Stomach (tissue), 4 donors: ENCODE measurements around the gene UTRN.

Source experiments
- EP300 ChIP-seq: sonication (generic); formaldehyde crosslinking; IDR thresholded peaks from one replicate; pipeline ENCODE4 v1.6.1; 2017; ENCODE audit warnings: antibody characterized with exemption
- POLR2A ChIP-seq, 4 donors: fragments of 450-650 bp; IDR thresholded peaks; one replicate each; pipeline ENCODE4 v1.6.1; 2016; ENCODE audit warnings: antibody characterized with exemption in 4 of 4, control low read depth in 2 of 4, mild to moderate bottlenecking in 1 of 4, moderate library complexity in 1 of 4
- POLR2AphosphoS5 ChIP-seq, 3 donors: sonication (generic); formaldehyde crosslinking; IDR thresholded peaks; one replicate each; pipeline ENCODE4 v1.6.1; 2016; ENCODE audit warnings: antibody characterized with exemption in 3 of 3
- TF ChIP-seq, protein P1 (sequence below), 7 experiments: fragments of 450-650 bp in 4 of 7; fragments of 200-600 bp in 3 of 7; sonication (generic) in 3 of 7; IDR thresholded peaks; one replicate each; pipeline ENCODE4 v1.5.1; 2016 to 2019; ENCODE audit warnings: antibody characterized with exemption in 7 of 7, control low read depth in 2 of 7, mild to moderate bottlenecking in 1 of 7

DNA sequence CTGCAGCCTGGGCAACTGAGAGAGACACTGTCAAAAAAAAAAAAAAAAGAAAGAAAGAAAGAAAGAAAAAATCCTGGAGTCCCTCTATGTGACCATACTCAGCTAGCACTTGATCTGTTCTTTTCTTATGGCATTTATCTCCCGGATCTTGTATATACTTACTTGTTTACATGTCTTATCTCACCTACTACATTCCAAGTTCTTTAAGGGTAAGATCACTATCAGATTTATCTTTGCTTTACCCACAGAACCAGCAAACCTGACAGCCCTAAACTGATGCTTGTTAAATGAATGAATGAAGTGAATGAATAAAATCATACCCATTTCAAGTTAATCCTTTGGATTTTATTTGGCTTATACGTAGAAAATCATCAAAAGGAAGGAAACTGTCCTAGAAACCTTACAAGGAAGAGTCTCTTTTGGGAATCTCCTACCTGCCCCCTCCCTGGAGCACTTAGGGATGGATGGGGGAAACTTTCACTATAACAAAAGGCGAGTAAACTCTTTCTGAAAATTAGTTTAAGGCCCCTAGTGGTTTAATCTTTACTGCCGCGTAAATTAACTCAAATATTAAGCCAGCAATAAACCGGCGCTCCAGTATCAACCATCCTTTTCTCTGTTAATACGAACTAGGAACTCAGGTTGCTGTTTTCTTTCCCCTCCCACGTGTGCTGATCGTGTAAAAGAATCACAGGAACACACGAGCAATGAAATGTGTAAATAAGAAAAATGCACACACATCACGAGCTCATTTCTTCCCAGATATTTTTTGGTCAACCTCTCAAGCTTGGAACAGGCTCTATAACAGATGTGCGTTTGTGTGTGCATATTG is 1.3 kb upstream of the UTRN start:
- TF ChIP-seq, protein P1, sequence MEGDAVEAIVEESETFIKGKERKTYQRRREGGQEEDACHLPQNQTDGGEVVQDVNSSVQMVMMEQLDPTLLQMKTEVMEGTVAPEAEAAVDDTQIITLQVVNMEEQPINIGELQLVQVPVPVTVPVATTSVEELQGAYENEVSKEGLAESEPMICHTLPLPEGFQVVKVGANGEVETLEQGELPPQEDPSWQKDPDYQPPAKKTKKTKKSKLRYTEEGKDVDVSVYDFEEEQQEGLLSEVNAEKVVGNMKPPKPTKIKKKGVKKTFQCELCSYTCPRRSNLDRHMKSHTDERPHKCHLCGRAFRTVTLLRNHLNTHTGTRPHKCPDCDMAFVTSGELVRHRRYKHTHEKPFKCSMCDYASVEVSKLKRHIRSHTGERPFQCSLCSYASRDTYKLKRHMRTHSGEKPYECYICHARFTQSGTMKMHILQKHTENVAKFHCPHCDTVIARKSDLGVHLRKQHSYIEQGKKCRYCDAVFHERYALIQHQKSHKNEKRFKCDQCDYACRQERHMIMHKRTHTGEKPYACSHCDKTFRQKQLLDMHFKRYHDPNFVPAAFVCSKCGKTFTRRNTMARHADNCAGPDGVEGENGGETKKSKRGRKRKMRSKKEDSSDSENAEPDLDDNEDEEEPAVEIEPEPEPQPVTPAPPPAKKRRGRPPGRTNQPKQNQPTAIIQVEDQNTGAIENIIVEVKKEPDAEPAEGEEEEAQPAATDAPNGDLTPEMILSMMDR (IDR thresholded peaks at IDR 0.05) = peak in 1 of 7 experiments; percentile 10
- TF ChIP-seq POLR2A (IDR thresholded peaks at IDR 0.05) (no peak), EP300 (no peak), POLR2AphosphoS5 (IDR thresholded peaks at IDR 0.05) (no peak)
